Stimulated activated CD4-positive, alpha-beta T cell treated with anti-CD3 and anti-CD28 coated beads, Interleukin-4, amount 100 ng/mL, for 1 hour (primary cell): Measurements from ENCODE around the gene KISS1R.

Source experiments
- DNase-seq: peaks from one replicate; pipeline ENCODE4 v3.0.0-alpha.2; 2020

KISS1R gene

GRCh38 chr19:925087-925525 lies 8.0 kb downstream of the KISS1R start:
- peak; percentile 31 for DNase-seq

GRCh38 chr19:925526-926322 lies 8.6 kb downstream of the KISS1R start, which contains the start of gene ARID3A:
Gene ARID3A, plus strand, starts transcription at chr19:926035. Its CDS starts 3,494 bp downstream, at chr19:929529.
- peak; percentile 74 for DNase-seq

DNA sequence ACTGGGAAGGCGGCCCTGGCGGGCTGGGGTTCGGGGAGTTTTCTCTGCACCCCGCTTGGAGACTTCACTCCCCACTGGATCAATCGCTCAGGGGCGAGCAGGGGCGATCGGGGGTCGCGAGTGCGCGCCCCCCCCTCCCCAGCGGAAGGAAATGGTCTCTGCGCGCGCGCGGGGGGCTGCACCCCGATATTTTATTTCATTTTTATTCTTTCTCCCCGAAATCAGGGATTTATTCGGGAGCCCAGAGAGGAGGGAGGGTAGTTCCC lies 9.1 kb downstream of the KISS1R start:
- DNase-seq: no peak

DNA sequence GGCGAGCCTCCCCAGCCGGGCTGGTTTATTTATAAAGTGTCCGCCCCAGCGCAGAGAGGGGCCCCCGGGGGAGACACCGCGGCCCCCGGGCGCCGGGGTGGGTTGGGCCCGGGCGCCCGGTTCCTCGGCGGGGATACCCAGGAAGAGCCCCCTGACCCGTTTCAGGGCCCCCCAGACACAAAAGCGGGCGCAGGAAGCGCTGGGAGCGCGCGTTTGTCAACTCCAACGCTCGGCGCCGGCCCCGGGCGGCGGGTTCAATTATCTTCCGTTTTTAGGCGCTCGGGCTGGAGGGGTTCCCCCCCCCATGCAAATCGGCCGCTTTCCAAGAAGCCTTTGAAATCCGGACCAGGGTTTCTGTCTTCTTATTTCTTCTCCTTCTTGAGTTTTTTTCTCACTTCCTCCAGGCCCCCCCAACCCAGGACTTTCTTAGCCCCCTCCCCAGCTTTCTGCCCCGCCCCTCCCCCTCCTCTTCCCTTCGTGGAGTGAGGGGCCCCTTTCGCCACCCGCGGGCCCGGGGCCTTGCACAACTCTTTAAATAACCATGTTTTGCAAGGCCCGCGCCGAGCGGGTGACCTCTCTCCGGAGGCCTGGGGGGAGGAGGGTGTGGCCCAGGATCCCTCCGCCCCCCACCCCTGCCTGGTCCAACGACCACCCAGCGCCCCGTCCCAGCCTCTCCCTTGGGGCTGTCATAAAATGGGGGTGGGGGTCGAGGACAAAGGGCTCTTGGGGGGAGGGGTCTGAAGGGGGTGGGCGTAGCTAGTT lies 9.6 kb downstream of the KISS1R start:
- peak; percentile 48 for DNase-seq

DNA sequence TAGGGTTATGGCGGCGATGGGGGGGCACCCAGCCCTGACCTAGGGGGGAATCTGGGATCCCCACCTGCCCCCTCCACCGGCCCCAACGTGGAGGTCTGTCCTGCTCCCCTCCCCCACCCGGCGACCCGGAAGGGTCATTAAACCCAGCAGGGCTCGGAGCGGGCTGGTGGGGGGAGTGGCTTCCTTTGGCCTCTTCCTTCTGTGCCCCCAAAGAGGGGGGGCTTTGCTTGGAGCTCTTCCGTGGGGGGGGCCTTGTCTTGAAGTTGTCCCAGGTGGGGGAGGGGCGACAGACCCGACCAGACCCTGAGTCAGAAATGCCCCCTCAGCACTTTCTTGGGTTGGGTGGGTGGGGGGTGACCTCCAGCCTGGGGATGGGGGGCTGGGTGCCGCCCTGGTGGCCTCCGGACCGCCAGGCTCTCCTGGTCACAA lies 10.2 kb downstream of the KISS1R start:
- DNase-seq: no peak

DNA sequence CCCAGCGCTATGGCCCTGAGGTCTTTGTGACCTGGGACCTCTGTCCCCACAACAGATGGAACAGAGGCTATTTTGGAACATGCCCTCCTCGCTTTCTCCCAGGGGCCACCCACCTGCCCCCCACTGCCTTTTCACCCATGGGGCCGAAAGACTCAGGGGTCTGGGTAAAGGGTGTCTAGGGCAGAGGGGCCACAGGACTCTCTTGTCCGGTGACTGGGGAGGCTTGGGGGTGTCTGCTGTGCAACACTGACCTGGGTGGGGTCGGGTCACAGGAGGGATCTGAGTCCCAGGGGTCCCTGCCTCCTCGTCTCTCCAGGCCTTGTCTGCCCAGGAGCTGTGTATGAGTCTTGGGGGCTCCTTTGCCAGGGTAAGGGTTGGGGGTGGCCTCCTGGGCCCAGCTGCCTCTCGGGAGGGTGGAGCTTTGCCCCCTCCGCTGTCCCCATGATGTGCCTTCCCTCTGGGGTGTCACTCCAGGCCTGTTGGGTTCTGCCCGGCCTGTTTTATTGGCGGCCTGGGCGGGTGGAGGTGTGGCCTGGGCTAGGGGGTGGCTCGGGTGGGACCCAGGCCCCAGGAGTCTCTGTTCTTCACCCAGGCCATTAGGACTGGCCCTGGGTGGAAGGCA lies 10.8 kb downstream of the KISS1R start:
- DNase-seq: no peak

DNA sequence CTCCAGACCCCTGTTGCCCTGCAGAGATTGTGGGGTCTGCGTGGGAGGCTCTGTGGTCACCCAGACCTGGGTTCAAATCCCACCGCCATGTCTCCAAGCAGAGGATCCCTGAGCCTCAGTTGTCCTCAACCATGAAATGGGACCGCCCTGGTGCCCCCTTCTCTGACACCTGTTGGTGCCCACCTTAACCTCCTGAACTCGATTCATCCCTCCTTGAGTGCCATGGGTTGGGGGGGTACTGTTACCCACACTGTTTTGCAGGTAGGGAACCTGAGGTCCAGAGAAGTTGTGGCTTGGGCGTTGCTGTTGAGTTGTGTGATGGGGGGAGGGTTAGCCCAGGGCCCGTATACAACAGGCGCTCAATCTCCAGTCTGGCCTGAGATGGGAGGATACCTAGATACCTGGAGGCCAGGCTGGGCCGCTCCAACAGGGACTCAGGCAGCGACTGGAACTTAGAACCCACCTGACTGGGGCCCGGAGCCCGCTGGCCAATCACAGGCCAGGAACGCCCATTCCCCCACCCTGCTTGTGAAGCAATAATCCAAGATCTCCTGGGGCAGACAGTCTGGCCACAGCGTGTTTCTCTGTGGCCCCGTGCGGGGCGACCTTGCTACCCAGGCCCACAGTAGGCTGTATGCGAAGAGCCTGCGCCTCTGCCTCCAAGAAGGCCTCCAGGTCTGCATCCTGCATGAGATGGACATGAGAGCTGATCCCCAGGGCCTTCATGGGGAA lies 11.5 kb downstream of the KISS1R start:
- no peak for DNase-seq

- DNase-seq: no peak
Observed at GRCh38 chr19:929203-929890, 12.2 kb downstream of the KISS1R start.

GRCh38 chr19:929891-930258 lies 12.7 kb downstream of the KISS1R start:
- no peak for DNase-seq

DNA sequence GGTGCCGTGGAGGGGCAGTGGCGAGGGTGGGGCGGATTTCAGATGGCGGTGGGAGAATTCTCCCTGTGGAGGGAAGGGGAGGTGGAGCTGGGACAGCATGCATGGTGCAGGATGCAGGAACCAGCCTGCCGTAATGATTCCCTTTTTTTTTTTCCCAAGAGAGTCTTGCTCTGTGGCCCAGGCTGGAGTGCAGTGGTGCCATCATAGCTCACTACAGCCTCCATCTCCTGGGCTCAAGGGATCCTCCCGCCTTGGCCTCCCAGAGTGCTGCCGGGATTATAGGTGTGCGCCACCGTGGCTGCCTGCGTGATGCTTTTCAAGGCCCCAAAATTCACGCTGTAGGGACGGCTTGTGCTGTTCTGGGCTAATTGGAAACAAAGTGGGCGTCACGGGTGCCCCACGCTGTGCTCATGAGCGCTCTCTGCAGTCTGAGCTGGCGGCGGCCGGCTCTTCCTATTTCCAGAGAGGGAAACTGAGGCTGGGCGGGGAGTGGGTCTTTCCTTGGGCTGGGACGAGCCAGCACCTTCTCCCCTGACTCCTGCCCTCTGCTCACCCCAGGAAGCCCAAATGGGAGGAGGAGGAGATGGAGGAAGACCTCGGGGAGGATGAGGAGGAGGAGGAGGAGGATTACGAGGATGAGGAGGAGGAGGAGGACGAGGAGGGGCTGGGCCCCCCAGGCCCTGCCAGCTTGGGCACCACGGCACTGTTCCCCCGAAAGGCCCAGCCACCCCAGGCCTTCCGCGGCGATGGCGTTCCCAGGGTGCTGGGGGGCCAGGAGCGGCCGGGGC lies 14.9 kb downstream of the KISS1R start:
- DNase-seq: no peak

GRCh38 chr19:932648-933552 lies 15.8 kb downstream of the KISS1R start:
- no peak for DNase-seq

DNA sequence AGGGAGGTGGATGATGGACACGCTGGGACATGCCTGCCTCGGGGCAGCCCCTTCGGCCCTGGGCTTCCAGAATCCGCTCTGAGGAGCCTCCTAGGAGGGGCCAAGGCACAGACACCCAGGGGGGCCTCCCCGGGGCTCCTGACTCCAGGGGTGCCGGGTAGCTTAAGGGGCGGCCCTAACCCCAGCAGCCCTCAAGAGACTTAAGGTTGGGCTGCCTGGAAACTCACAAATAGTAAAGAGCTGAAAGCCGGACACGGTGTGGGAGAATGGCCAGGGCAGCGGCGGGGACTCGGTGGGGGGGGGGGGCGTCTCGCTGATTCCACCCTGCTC lies 16.4 kb downstream of the KISS1R start:
- DNase-seq: no peak

- DNase-seq: no peak
Observed at GRCh38 chr19:934197-934840, 17.2 kb downstream of the KISS1R start.

GRCh38 chr19:934865-935479 lies 17.8 kb downstream of the KISS1R start:
- no peak for DNase-seq

- DNase-seq: no peak
Observed at GRCh38 chr19:936175-936546, 19.0 kb downstream of the KISS1R start.

GRCh38 chr19:937259-937694 lies 20.1 kb downstream of the KISS1R start:
- DNase-seq: no peak

GRCh38 chr19:938233-938923 lies 21.2 kb downstream of the KISS1R start:
- DNase-seq: no peak

- no peak for DNase-seq
Observed at GRCh38 chr19:939439-939838, 22.3 kb downstream of the KISS1R start.

- DNase-seq: no peak
Observed at GRCh38 chr19:939922-940321, 22.8 kb downstream of the KISS1R start.
